Sigmoid colon (tissue), 4 donors: ENCODE measurements around the gene TSEN2.

ENCODE experiments used
- EP300 ChIP-seq, 4 donors: sonication (generic); formaldehyde crosslinking; IDR thresholded peaks; one replicate each; pipeline ENCODE4 v1.6.1; 2017; ENCODE audit warnings: antibody characterized with exemption in 4 of 4
- POLR2AphosphoS5 ChIP-seq, 4 donors: sonication (generic); formaldehyde crosslinking; IDR thresholded peaks; one replicate each; pipeline ENCODE4 v1.6.1; 2017; ENCODE audit warnings: antibody characterized with exemption in 4 of 4
- TF ChIP-seq, protein P1 (sequence below), 4 experiments: fragments of 450-650 bp in 3 of 4; fragments of 200-600 bp in 1 of 4; IDR thresholded peaks; one replicate each; pipeline ENCODE4 v1.5.1; 2016 to 2019; ENCODE audit warnings: antibody characterized with exemption in 4 of 4, mild to moderate bottlenecking in 3 of 4, moderate library complexity in 2 of 4

DNA sequence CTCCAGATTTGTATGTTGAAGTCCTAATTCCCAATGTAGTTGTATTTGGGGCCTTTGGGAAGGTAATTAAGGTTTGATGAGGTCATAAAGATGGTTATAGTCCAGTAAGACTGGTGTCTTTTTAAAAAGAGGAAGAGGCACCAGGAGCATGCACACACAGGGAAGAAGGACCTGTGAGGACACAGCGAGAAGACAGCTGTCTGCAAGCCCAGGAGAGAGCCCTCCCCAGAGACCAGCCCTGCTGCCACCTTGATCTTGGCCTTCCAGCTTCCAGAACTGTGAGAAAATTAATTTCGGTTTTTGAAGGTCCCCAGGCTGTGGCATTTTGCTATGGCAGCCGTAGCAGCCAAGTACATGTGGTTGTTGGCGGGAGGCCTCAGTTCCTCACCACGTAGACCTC is 32.8 kb upstream of the TSEN2 start:
- TF ChIP-seq EP300 (IDR thresholded peaks at IDR 0.05), result no peak
- no peak for TF ChIP-seq POLR2AphosphoS5 (IDR thresholded peaks at IDR 0.05)
- TF ChIP-seq, protein P1, sequence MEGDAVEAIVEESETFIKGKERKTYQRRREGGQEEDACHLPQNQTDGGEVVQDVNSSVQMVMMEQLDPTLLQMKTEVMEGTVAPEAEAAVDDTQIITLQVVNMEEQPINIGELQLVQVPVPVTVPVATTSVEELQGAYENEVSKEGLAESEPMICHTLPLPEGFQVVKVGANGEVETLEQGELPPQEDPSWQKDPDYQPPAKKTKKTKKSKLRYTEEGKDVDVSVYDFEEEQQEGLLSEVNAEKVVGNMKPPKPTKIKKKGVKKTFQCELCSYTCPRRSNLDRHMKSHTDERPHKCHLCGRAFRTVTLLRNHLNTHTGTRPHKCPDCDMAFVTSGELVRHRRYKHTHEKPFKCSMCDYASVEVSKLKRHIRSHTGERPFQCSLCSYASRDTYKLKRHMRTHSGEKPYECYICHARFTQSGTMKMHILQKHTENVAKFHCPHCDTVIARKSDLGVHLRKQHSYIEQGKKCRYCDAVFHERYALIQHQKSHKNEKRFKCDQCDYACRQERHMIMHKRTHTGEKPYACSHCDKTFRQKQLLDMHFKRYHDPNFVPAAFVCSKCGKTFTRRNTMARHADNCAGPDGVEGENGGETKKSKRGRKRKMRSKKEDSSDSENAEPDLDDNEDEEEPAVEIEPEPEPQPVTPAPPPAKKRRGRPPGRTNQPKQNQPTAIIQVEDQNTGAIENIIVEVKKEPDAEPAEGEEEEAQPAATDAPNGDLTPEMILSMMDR (IDR thresholded peaks at IDR 0.05), result no peak
